Measurements from ENCODE around the gene UROC1.

Gene UROC1

GRCh38 chr3:126524429-126524988, 6.9 kb upstream of the UROC1 start:
- DNase-seq = peak in 7 of 42 donors; percentile 16 to 66 (median 32)
- intact Hi-C loops (cut with DNase I) = no loop called here

GRCh38 chr3:126523745-126524428, 6.3 kb upstream of the UROC1 start, which contains the start of gene CHST13:
CHST13 (plus strand) TSS chr3:126524155; CDS start chr3:126524333, 178 bp downstream.
- intact Hi-C loops (cut with DNase I) = no loop called here
- peak in 6 of 42 donors; percentile 13 to 44 (median 21) for DNase-seq

DNA sequence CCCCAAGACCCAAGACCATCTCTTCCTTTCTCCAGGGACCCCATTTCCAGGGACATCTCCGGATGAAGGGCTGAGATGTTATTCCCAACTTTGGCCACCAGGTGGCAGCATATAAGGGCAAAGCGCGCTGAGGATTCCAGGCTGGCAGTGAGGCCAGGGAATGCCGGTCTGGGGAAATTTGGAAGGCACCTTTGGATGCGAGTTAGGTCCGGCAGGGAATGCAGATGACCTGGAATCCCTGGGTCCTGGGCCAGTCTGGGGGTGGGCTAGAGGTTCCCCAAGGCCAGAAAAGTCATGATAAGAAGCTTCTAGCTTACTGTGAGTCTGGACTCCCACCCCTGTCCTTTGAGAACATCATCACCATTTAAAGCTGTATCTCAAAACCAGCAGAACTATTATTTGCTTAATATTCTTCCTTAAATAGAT, 4.8 kb upstream of the UROC1 start:
- intact Hi-C loops (cut with DNase I) = no loop called here
- DNase-seq = peak; percentile 39 to 89 (median 72)

DNA sequence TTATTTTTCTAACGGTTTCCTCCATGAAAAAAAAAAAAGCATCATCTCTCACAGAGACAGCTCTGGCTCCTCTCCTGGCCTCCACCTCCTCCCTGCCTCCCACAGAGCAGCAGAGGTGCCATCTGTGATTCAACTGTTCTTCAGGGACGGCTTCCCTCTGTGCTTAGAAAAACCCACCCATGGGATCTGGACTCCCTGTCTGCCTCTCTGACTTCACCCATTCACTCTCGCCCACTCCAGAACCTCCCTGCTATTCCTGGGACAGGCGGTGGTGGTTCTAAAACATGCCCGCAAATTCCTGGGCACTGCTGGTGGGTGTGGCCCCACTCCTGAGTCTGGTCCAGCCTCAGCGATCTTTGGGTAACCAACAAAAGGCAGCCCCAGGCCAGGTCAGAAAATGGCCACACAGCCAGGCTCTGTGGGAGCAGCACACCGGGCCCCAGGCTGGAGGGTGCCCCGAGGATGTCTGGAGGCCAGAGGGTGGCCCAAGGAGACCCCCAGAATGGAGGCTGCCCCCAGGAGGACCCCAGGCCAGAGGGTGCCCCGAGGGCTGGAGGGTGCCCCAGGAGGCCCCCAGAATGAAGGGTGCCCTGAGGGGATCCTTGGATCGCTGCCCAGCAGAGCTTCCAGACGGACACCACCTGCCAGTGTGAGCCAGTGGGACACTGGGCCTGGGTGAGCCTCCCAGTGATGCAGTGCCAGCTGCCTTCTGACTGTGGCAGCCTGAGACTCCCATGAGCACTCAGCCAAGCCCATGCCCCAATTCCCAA, 3.7 kb upstream of the UROC1 start:
- DNase-seq = peak in 5 of 42 donors; percentile 8 to 54 (median 16)
- intact Hi-C loops (cut with DNase I) = no loop called here

- DNase-seq = peak in 2 of 42 donors; percentile 2 to 15
- intact Hi-C loops (cut with DNase I) = no loop called here
These were observed 2.2 kb upstream of the UROC1 start for GRCh38 chr3:126519506-126520455.

DNA sequence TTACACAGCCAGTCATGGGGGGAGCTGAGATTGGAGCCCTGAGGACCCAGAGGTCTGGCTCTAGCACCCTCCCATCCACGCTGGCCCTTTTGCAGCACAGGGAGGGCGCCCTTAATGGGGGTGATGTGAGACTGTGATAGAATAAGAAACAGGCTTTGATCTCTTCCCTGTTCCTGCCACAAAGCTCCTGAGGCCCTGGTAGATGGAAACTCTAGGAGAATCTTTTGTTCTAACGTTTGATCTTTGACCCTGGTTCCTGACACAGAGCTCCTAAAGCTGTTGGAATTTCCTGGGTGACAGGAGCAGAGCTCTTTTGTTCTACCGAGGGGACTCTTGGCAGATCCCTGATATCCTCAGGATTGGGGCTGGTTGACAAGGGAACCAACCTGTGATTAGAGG, 1.2 kb upstream of the UROC1 start:
- DNase-seq = no peak
- intact Hi-C loops (cut with DNase I) = no loop called here

GRCh38 chr3:126517986-126518778, 609 bp upstream of the UROC1 start:
- DNase-seq = peak in 1 of 42 donors; percentile 16
- intact Hi-C loops (cut with DNase I) = no loop called here

DNA sequence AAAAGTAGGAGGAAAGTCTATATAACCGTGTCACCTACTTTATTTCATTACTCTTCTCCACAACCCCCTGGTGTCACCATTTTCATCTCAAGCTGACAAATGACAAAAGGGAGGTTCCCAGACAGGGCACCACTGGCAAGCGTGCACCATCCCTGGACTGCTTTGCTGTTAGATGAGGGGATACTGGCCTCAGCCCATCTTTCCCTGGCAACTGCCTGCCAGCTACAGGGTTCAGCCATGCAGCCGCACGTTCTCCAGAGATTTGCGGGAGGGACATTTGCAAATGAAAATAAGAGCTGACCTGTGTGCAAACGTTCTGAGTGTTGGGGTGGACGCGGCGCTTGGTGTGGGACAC, 660 bp downstream of the UROC1 start:
- intact Hi-C loops (cut with DNase I) = no loop called here
- no peak for DNase-seq

GRCh38 chr3:126516152-126516935, 1.2 kb downstream of the UROC1 start:
- no peak for DNase-seq
- intact Hi-C loops (cut with DNase I) = no loop called here

DNA sequence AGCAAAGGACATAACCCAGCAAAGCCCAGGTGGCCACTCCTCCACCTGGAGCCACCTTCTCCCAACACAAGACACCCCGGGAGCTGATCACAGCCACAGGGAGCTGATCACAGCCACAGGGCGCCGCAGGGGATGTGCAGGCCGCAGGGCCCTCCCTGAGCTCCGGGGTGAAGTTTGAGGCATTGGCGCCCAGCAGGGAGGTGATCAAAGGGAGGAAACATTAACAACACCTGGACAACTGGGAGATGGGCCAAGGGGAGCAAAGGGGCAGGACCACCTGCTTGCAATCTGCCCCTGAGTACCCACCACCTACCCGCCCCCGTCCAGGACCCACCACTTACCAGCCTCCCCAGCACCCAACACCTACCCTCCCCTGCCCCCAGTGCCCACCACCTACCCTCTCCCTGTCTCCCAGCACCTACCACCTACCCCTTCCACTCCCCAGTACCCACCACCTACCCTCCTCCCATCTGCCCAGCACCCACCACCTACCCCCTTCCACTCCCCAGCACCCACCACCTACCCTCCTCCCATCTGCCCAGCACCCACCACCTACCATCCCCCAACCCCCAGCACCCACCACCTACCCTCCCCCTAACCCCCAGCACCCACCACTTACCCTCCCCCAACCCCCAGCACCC, 2.4 kb downstream of the UROC1 start:
- DNase-seq = no peak
- intact Hi-C loops (cut with DNase I) = no loop called here

DNA sequence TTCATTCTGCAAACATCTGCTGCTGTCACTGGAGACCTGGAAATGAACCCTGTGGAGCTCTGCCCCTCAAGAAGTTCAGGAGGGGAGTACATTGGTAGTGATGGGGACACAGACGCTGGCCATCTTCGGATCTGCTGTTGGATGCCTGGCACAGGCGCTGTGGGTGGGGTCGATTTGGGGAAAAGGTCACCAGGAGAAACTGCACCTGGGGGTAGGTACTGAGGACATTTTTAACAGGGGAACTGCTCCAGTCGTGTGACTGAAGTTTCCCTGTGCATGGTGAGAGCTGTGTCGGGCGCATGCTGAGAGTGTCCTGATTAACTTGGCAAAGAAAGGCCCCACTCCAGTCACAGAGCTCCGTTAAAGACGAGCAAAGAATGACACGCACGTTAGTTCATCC, 3.4 kb downstream of the UROC1 start:
- intact Hi-C loops (cut with DNase I) = no loop called here
- DNase-seq = no peak

- intact Hi-C loops (cut with DNase I) = no loop called here
- DNase-seq = peak in 1 of 42 donors; percentile 15
These were observed 4.5 kb downstream of the UROC1 start for GRCh38 chr3:126512916-126513650.

DNA sequence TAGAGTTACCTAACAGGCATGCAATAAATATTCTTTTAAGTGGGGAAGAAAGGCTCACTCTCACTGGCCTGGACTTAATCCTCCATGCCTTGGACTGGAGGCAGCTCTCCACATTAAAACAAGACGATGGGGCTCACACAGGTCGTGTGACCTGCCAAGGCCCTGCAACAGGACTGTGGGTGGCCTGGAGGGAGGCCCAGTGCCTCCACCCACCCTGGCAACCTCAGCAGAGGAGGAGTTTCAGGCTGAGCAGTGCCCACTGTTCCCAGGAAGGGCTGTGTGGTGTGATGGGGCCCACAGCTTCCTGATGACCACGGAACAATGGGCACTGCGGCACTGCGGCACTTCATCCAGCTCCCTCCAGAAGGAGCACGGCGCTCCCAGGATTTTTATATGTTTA, 5.5 kb downstream of the UROC1 start:
- DNase-seq = peak in 9 of 42 donors; percentile 16 to 55 (median 37)
- intact Hi-C loops (cut with DNase I) = no loop called here

- DNase-seq = peak in 1 of 42 donors; percentile 16
- intact Hi-C loops (cut with DNase I) = no loop called here
These were observed 6.3 kb downstream of the UROC1 start for GRCh38 chr3:126511291-126511690.

DNA sequence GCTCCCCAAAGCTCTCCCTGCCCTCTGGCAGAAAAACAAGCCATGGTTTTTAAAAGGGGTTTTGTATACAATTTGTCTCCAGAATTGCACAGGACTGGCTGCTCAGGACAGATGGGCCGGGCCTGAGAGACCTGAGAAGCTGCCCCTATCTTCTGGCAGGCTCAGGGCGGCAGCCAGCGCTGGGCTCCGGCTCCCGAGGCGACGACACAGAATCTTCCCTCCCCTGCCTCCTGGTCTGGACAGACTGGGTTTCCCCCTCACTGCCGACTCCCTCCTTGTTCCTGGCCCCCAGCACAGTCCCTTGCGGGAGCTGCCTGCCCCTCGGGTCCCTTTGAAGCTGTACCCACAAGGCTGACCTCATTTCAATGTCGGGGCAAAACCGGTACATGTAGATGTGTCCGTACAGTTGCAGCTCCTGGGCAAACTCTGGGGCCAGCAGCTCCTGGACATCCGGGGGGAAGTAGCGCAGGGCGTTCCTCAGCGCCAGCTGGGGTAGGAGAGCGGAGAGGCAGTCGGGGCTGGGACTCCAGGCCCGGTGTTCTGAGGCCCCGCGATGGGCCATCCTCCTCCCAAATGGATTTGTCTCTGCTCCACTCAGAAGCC, 7.2 kb downstream of the UROC1 start:
- intact Hi-C loops (cut with DNase I) = no loop called here

More for the DNA sequence above, 7.2 kb downstream of the UROC1 start:
- DNase-seq = peak in 1 of 42 donors; percentile 15

Measured in head of caudate nucleus (tissue), 42 donors.